H1 (cell line): Measurements from ENCODE around the gene ARL2BP. TPM values are rescaled to one million over a fixed set of nuclear protein-coding genes. Genes with fewer than 3 reads are reported as not detected.
A peak's percentile ranks its signal among the peaks of the same experiment; 100 is the strongest.

Source experiments
- CTCF ChIA-PET: fragments of 300-600 bp; sonication (Branson Sonifier 250); formaldehyde crosslinking; loops from one replicate; lab custom pipeline; 2021; ENCODE audit not compliant: partially characterized antibody; lab: Charles Lee
- POLR2A ChIA-PET: fragments of 300-600 bp; sonication (Branson Sonifier 250); formaldehyde crosslinking; loops from one replicate; lab custom pipeline; 2021; ENCODE audit warnings: inconsistent platforms; ENCODE audit not compliant: partially characterized antibody; lab: Charles Lee
- DNase-seq, 2 experiments: peaks; one replicate each; pipeline versions ENCODE4 v3.0.0 to v3.0.0-alpha.2; 2010 to 2022; ENCODE audit warnings: low spot score in 2 of 2, low read depth in 1 of 2, mixed read lengths in 1 of 2
- FAIRE-seq: peaks from 2 replicates; lab custom pipeline; 2011; peaks lifted over from hg19 to GRCh38; lab: Jason Lieb, UNC
- H2AFZ ChIP-seq: 2 replicates; pipeline ENCODE4 v1.8.1; 2012; ENCODE audit warnings: low read length, inconsistent platforms
- H2AK5ac ChIP-seq: 2 replicates; pipeline ENCODE4 v1.6.1; 2013; ENCODE audit warnings: low read depth, low read length
- H2BK120ac ChIP-seq: replicated peaks from 2 replicates; pipeline ENCODE3; 2013; ENCODE audit warnings: low read depth, low read length, inconsistent platforms
- H2BK12ac ChIP-seq: 2 replicates; pipeline ENCODE4 v1.6.1; 2013; ENCODE audit warnings: low read depth, low read length
- H2BK15ac ChIP-seq: 2 replicates; pipeline ENCODE4 v1.6.1; 2013; ENCODE audit warnings: low read length
- H2BK20ac ChIP-seq: 2 replicates; pipeline ENCODE4 v1.6.1; 2013; ENCODE audit warnings: low read length
- H2BK5ac ChIP-seq: 2 replicates; pipeline ENCODE4 v1.6.1; 2013; ENCODE audit warnings: low read depth, low read length
- H3K14ac ChIP-seq: 2 replicates; pipeline ENCODE4 v1.6.1; 2013; ENCODE audit warnings: inconsistent platforms; ENCODE audit not compliant: insufficient read length
- H3K18ac ChIP-seq: 2 replicates; pipeline ENCODE4 v1.6.1; 2013; ENCODE audit warnings: low read length; ENCODE audit errors: extremely low read depth
- H3K23ac ChIP-seq: 2 replicates; pipeline ENCODE4 v1.6.1; 2013; ENCODE audit warnings: inconsistent platforms; ENCODE audit not compliant: insufficient read length
- H3K23me2 ChIP-seq: 2 replicates; pipeline ENCODE4 v1.6.1; 2013; ENCODE audit warnings: low read depth, low read length
- H3K27ac ChIP-seq: 2 replicates; pipeline ENCODE4 v1.6.1; 2011; ENCODE audit warnings: low read depth, low read length, inconsistent platforms
- H3K27me3 ChIP-seq, 4 experiments: replicated peaks in 1 of 4; 1 replicate in 1 of 4; 2 replicates in 3 of 4; pipeline versions ENCODE4 v1.6.1 to v1.8.1; 2011 to 2013; ENCODE audit warnings: low read length in 3 of 4, mild to moderate bottlenecking in 3 of 4, inconsistent platforms in 2 of 4, mixed read lengths in 2 of 4, moderate library complexity in 1 of 4; ENCODE audit not compliant: control insufficient read depth in 3 of 4, insufficient read depth in 3 of 4; ENCODE audit errors: extremely low read depth in 1 of 4
- H3K36me3 ChIP-seq, 4 experiments: 2 replicates each; pipeline versions ENCODE4 v1.6.1 to v1.8.1; 2011 to 2013; ENCODE audit warnings: mild to moderate bottlenecking in 4 of 4, low read length in 3 of 4, moderate library complexity in 2 of 4, control low read depth in 1 of 4, inconsistent platforms in 1 of 4; ENCODE audit not compliant: insufficient read depth in 4 of 4, control insufficient read depth in 2 of 4
- H3K4ac ChIP-seq: replicated peaks from 2 replicates; pipeline ENCODE3; 2013; ENCODE audit warnings: low read length, low read depth, mixed read lengths, inconsistent platforms; ENCODE audit not compliant: insufficient read length
- H3K4me1 ChIP-seq, 4 experiments: replicated peaks in 1 of 4; 1 replicate in 1 of 4; 2 replicates in 3 of 4; pipeline versions ENCODE4 v1.6.1 to v1.8.1; 2011 to 2013; ENCODE audit warnings: low read length in 3 of 4, inconsistent platforms in 2 of 4, mixed read lengths in 1 of 4; ENCODE audit not compliant: insufficient read depth in 4 of 4, control insufficient read depth in 3 of 4
- H3K4me2 ChIP-seq, 2 experiments: 2 replicates each; pipeline versions ENCODE4 v1.6.1 to v1.8.1; 2011 to 2013; ENCODE audit warnings: low read depth in 2 of 2, low read length in 2 of 2, control low read depth in 1 of 2, inconsistent platforms in 1 of 2, mild to moderate bottlenecking in 1 of 2; ENCODE audit not compliant: insufficient read depth in 1 of 2
- H3K4me3 ChIP-seq, 4 experiments: fragments of 200-600, 300-600 bp in 1 of 4; sonication (generic), shearing (Covaris generic), sonication (Bioruptor Twin) in 1 of 4; 2 replicates each; pipeline versions ENCODE4 v1.5.1 to v1.8.1; 2011 to 2016; ENCODE audit warnings: low read length in 4 of 4, low read depth in 3 of 4, control low read depth in 2 of 4, inconsistent platforms in 2 of 4, mild to moderate bottlenecking in 2 of 4, mixed read lengths in 1 of 4, moderate library complexity in 1 of 4; ENCODE audit not compliant: insufficient read depth in 2 of 4; ENCODE audit errors: extremely low read depth in 1 of 4
- H3K56ac ChIP-seq: replicated peaks from 2 replicates; pipeline ENCODE3; 2013; ENCODE audit warnings: low read depth, mild to moderate bottlenecking, mixed read lengths, low read length, inconsistent platforms; ENCODE audit not compliant: insufficient read length
- H3K79me1 ChIP-seq: 2 replicates; pipeline ENCODE4 v1.6.1; 2013; ENCODE audit warnings: low read depth, low read length, control low read depth
- H3K79me2 ChIP-seq, 2 experiments: 2 replicates each; pipeline versions ENCODE4 v1.6.1 to v1.8.1; 2012 to 2013; ENCODE audit warnings: low read length in 2 of 2, mild to moderate bottlenecking in 2 of 2, inconsistent platforms in 1 of 2; ENCODE audit not compliant: insufficient read depth in 2 of 2, control insufficient read depth in 1 of 2
- H3K9ac ChIP-seq, 4 experiments: replicated peaks in 1 of 4; 1 replicate in 1 of 4; 2 replicates in 3 of 4; pipeline versions ENCODE4 v1.6.1 to v1.8.1; 2011 to 2013; ENCODE audit warnings: low read depth in 3 of 4, low read length in 3 of 4, control low read depth in 2 of 4, mild to moderate bottlenecking in 2 of 4, moderate library complexity in 2 of 4, inconsistent platforms in 1 of 4; ENCODE audit errors: extremely low read depth in 1 of 4
- H3K9me3 ChIP-seq, 2 experiments: 2 replicates each; pipeline versions ENCODE4 v1.6.1 to v1.8.1; 2012 to 2013; ENCODE audit warnings: mild to moderate bottlenecking in 2 of 2, moderate library complexity in 2 of 2, control low read depth in 1 of 2, inconsistent platforms in 1 of 2, low read depth in 1 of 2, low read length in 1 of 2, mixed read lengths in 1 of 2; ENCODE audit not compliant: insufficient read depth in 2 of 2
- H4K20me1 ChIP-seq, 2 experiments: replicated peaks in 1 of 2; 2 replicates each; pipeline versions ENCODE3 to v1.8.1; 2011 to 2013; ENCODE audit warnings: inconsistent platforms in 2 of 2, low read length in 2 of 2, mild to moderate bottlenecking in 1 of 2; ENCODE audit not compliant: insufficient read depth in 2 of 2, control insufficient read depth in 1 of 2
- H4K5ac ChIP-seq: 2 replicates; pipeline ENCODE4 v1.6.1; 2013; ENCODE audit warnings: low read length, low read depth, mixed read lengths, inconsistent platforms; ENCODE audit not compliant: insufficient read length
- H4K8ac ChIP-seq: 2 replicates; pipeline ENCODE4 v1.8.0; 2013; ENCODE audit warnings: mild to moderate bottlenecking, moderate library complexity, low read length, inconsistent platforms; ENCODE audit not compliant: insufficient read depth; ENCODE audit errors: extremely low read depth
- H4K91ac ChIP-seq: replicated peaks from 2 replicates; pipeline ENCODE3; 2013; ENCODE audit warnings: low read length, mixed read lengths, inconsistent platforms; ENCODE audit not compliant: insufficient read length
- HDAC6 ChIP-seq: IDR thresholded peaks from one replicate; pipeline ENCODE4 v1.7.1; 2012; ENCODE audit warnings: low read depth, mild to moderate bottlenecking, inconsistent platforms, low read length, moderate library complexity
- KDM5A ChIP-seq: fragments of 200-600 bp; IDR thresholded peaks from 2 replicates; pipeline ENCODE4 v1.7.1; 2012; ENCODE audit warnings: mild to moderate bottlenecking, low read length, inconsistent platforms, mixed read lengths
- RBBP5 ChIP-seq: IDR thresholded peaks from 2 replicates; pipeline ENCODE4 v1.7.1; 2012; ENCODE audit warnings: low read depth, mild to moderate bottlenecking, inconsistent platforms, low read length, moderate library complexity, borderline replicate concordance
- WGBS, 2 experiments: shearing (Covaris generic) in 1 of 2; methylation state at CpG; one replicate each; pipeline versions ENCODE4 v1.1.6 to v1.1.7; 2013 to 2015; ENCODE audit warnings: low lambda C conversion rate in 2 of 2, mixed read lengths in 2 of 2, inconsistent platforms in 1 of 2, low coverage in 1 of 2, missing lambda C conversion rate in 1 of 2; ENCODE audit not compliant: insufficient replicate concordance in 2 of 2, insufficient coverage in 1 of 2, insufficient read length in 1 of 2; ENCODE audit errors: extremely low coverage in 1 of 2, missing lambda C conversion rate in 1 of 2; 5-methylcytosine and 5-hydroxymethylcytosine counted together
- polyA plus RNA-seq, 7 experiments: library from polyadenylated mRNA; depleted of rRNA in 3 of 7; stranded (reverse) in 5 of 7; unstranded in 2 of 7; fragments of >200 nt in 5 of 7; fragments of 200-250 nt in 2 of 7; gene quantifications; 1 replicate in 5 of 7; 2 replicates in 1 of 7; 4 replicates in 1 of 7; pipeline versions ENCODE4 v1.2.1 to v1.2.3, GENCODE V29; 2011 to 2013; ENCODE audit warnings: missing spikeins in 2 of 7, mixed read lengths in 2 of 7
- total RNA-seq: library from RNA; stranded (reverse); fragmentation: NEBNext Ultra II Directional; extraction: Animal tissue kit (Norgen Biotek cat#: 25700); gene quantifications from 2 replicates; pipeline ENCODE4 v1.2.1, GENCODE V29; 2021

Gene ARL2BP
- total and polyA plus RNA-seq, 2 of the 8 experiments (the other 6 are each of a cell fraction or from before 2014, with no cell fraction given), result 13.6 to 18.3 TPM

DNA sequence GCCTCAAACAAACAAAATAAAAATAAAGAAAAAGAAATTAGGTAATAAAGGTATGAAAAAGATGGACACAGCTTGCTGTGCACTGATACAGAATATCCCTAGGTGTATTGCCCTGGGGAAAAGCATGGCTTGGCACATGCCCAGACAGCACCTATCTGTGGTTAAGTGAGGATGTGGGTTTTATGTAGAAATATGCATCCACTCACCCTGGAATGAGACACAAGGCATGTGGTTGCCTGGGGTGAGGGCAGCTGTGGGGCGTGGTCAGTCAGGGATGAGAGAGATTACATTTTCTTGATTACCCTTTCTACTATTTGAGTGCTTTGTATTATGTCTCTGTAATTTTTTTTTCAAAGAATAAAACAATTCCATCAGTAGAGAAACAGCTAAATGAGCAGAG lies 32.5 kb downstream of the ARL2BP start:
- H4K8ac ChIP-seq, result no peak overlapping the region
- H3K14ac ChIP-seq, result no peak overlapping the region
- H4K20me1 ChIP-seq, result no peaks in the 10 kb centered on the region
- H3K23me2 ChIP-seq, result 0 out of 2 replicates have a peak, but pooled peaks cover 1% of the 10 kb centered on the region
- DNase-seq (no peak), FAIRE-seq (no peak)
- H2BK15ac ChIP-seq, result no peak overlapping the region
- H3K4ac ChIP-seq, result no peak overlapping the region
- H3K9ac ChIP-seq, result no peak overlapping the region
- H2AK5ac ChIP-seq, result no peak overlapping the region
- no peaks in the 10 kb centered on the region; a peak in 1 of 8 replicates for H3K36me3 ChIP-seq
- ChIA-PET CTCF (interaction anchor here (1.1 to 1.8 kb wide), 2 partner anchors 27 to 141 kb away, joined by 3 to 4 read pairs; no protein-coding TSS in a partner anchor), POLR2A (no interaction called here)
- no peak overlapping the region for H3K4me3 ChIP-seq
- no peaks in the 10 kb centered on the region for H3K79me2 ChIP-seq
- H2AFZ ChIP-seq, result no peak overlapping the region
- no peak overlapping the region for H3K18ac ChIP-seq
- H3K79me1 ChIP-seq, result no peaks in the 10 kb centered on the region
- no peak overlapping the region for H2BK12ac ChIP-seq
- H4K91ac ChIP-seq, result peak overlapping the region; percentile 22
- H3K56ac ChIP-seq, result no peak overlapping the region
- H2BK5ac ChIP-seq, result no peak overlapping the region
- H2BK120ac ChIP-seq, result no peak overlapping the region
- H3K9me3 ChIP-seq, result no peaks in the 10 kb centered on the region
- peaks cover 0 to 3% (median 2%) of the 10 kb centered on the region in 4 experiments; a peak in 4 of 7 replicates for H3K27me3 ChIP-seq
- H2BK20ac ChIP-seq, result no peak overlapping the region
- H4K5ac ChIP-seq, result no peak overlapping the region
- no peak overlapping the region for H3K27ac ChIP-seq
- H3K4me1 ChIP-seq, result no peaks in the 10 kb centered on the region; a peak in 1 of 7 replicates
- no peak for TF ChIP-seq KDM5A
- TF ChIP-seq HDAC6, result no peak
- TF ChIP-seq RBBP5, result no peak
- WGBS, 2 experiments, result 86% methylated on average over 1 of the region's 1 CpG; no CpG with 5 or more reads in 1 of the 2 experiments
- no peak overlapping the region for H3K4me2 ChIP-seq
- no peak overlapping the region for H3K23ac ChIP-seq
